Adrenal gland (tissue), 5 donors: ENCODE measurements around the gene C10orf105.

ENCODE experiments used
- POLR2A ChIP-seq, 2 donors: fragments of 450-650 bp; IDR thresholded peaks; one replicate each; pipeline ENCODE4 v1.6.1; 2017; ENCODE audit warnings: antibody characterized with exemption in 2 of 2, mild to moderate bottlenecking in 2 of 2, moderate library complexity in 1 of 2
- TF ChIP-seq, protein P1 (sequence below), 6 experiments: fragments of 450-650 bp in 4 of 6; fragments of 200-600 bp in 2 of 6; sonication (generic) in 1 of 6; IDR thresholded peaks; 1 replicate in 5 of 6; 2 replicates in 1 of 6; pipeline versions ENCODE4 v1.5.1 to v1.8.0; 2016 to 2021; ENCODE audit warnings: antibody characterized with exemption in 6 of 6, mild to moderate bottlenecking in 2 of 6, moderate library complexity in 1 of 6
- donor health status: DM: no; HTN: no; CAD: no.

DNA sequence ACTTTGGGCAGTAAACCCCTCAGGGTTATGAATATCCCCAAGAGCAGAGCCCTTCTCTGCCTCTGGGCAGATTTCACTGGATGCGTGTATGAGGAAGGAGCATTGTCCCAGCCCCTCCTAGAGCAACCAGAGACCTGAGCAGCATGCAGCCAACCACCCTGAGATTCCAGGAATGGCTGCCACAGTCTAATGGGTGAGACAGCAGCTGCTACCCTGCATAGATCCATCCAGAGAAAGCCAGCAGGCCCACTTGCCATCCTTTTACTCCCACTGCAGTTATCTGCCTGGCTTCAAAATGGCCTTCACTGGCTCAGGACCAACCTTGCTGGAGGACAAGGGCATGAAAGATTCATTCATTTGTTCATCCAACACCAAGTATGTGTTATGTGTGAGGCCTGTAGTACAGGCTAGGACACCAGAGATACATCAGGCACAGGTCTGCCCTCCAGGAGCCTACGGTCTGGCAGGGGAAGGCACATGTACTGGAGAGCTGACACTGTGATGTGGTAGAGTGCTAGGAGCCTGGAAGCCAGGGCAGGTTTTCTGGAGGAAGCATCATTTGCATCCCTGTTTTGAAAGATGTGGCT, 26.2 kb upstream of the C10orf105 start:
- TF ChIP-seq POLR2A (IDR thresholded peaks at IDR 0.05): no peak
- TF ChIP-seq, protein P1, sequence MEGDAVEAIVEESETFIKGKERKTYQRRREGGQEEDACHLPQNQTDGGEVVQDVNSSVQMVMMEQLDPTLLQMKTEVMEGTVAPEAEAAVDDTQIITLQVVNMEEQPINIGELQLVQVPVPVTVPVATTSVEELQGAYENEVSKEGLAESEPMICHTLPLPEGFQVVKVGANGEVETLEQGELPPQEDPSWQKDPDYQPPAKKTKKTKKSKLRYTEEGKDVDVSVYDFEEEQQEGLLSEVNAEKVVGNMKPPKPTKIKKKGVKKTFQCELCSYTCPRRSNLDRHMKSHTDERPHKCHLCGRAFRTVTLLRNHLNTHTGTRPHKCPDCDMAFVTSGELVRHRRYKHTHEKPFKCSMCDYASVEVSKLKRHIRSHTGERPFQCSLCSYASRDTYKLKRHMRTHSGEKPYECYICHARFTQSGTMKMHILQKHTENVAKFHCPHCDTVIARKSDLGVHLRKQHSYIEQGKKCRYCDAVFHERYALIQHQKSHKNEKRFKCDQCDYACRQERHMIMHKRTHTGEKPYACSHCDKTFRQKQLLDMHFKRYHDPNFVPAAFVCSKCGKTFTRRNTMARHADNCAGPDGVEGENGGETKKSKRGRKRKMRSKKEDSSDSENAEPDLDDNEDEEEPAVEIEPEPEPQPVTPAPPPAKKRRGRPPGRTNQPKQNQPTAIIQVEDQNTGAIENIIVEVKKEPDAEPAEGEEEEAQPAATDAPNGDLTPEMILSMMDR (IDR thresholded peaks at IDR 0.05): no peak
